HG03460 (cell line): Measurements from ENCODE around the gene COL23A1.

ENCODE experiments used
- ATAC-seq: cut with Tn5 transposase; IDR thresholded peaks from one replicate; pipeline ENCODE4 v1.9.1; 2021; ENCODE audit not compliant: unreplicated experiment

Gene COL23A1

GRCh38 chr5:178349075-178349511 is 241.1 kb downstream of the COL23A1 start:
- no peak for ATAC-seq

DNA sequence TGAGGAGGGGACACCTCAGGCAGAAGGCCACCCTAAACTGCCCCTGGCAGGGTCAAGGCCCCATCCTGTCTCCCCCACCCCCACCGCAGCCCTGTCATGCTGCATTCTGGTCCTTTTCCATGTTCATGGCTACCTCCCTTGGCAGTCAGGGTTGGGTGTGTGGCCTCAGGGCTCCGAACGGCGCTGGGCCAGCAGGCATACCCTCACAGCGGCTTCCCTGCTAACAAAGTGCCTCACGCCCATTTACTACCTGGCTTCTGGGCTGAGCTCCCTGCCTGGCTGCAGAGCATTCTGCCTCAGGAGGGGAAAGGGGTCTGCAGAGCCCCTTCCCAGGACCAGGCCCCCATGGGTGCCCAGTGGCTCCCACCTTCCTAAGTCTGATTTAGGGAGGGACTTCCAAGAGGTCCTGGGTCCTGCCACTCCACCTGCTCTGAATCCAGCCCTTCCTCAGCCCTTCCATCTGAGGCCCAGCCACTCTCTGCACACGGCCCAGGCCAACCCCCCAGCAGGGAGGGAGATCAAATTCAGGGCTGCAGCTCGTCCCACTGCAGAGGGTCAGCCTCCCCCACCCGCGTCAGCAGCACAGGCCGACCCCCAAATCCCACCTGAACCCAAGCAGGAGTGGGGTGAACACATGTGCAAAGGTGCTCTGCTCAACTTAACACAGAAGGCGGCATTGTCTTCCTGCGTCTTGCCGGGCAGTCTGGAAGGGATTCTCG is 241.7 kb downstream of the COL23A1 start:
- ATAC-seq = no peak

DNA sequence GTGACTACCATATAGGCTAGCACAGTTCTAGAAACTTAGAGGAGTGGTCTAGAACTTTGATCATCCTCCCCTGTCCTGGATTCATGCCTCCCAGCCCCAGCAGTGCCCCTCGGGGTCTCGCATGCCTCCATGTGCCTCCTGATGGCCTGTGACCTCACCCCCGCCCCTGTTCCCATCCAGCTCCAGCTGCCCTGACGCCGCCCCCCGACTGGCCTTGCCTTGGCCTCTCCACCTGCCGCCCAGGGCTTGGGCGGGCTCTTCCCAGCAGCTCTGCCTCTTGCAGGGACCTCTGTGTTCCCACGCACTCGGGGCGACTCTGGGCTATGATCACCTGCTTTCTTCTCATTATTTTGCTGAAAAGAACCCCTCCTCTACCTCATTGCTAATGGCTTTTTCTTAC is 242.2 kb downstream of the COL23A1 start:
- no peak for ATAC-seq

DNA sequence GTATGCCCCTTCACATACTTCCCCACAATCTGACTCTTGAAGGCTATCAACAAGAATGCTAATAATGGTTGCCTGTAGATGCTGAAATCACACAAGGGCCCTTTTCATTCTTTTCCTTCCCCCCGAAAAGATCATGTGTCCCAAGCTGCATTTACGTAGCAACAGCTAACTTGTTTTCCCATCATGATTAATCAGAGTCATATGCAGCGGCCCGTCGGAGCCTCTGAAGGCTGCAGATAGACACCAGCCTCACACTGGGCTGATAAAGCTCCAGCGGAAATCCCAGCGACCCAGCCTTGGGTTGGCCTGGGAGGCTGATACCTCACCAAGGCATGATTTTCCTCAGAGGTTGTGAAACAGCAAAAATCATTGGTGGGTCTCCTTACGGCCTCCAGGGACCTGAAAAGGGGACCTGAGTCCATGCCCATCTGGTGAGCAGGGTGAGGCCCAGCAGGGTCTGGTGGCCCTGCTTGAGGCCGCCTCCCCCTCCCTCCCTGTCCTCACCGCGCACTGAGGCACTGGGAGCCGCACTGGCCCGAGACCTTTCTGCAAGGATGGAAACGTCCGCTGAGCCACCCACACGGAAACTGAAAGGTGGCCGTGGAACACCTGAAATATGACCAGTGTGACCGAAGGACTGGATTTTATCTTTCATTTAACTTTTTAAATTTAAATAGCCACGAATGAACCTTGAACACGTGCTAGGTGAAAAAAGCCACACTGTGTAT is 243.4 kb downstream of the COL23A1 start:
- ATAC-seq = no peak

DNA sequence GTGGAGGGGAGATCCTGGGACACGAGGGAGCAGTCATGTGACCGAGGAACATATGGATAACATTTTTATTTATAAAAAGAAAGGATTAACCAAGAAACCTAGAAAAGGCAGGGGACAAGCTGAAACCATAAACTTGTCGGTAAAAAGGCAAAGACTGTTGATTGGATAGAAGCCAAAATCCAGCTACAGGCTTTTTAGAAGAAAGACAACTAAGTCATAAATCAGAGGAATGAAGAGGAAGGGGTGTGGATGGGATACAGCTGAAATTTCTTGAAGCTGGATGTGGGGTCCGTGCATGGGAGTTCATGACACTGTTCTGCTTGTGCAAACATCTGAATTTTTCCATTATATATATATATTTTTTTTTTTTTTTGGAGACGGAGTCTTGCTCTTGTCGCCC is 246.9 kb downstream of the COL23A1 start:
- ATAC-seq = no peak

DNA sequence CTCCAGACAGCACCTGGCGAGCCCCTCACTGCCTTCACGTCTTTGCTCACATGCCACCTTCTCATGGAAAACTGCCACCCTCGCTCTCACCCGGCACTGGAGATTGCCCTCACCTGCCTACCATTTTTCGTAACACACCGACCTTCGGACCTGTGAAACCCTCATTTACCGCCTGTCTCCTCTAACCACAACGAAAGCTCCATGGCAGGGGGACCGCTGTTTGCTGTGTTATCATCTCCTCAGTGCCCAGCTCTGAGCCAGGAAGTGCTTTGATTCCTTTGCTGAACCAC is 248.4 kb downstream of the COL23A1 start:
- no peak for ATAC-seq

- ATAC-seq = no peak
These were observed 248.9 kb downstream of the COL23A1 start for GRCh38 chr5:178341091-178341850.

GRCh38 chr5:178340637-178341036 is 249.6 kb downstream of the COL23A1 start:
- ATAC-seq = no peak

DNA sequence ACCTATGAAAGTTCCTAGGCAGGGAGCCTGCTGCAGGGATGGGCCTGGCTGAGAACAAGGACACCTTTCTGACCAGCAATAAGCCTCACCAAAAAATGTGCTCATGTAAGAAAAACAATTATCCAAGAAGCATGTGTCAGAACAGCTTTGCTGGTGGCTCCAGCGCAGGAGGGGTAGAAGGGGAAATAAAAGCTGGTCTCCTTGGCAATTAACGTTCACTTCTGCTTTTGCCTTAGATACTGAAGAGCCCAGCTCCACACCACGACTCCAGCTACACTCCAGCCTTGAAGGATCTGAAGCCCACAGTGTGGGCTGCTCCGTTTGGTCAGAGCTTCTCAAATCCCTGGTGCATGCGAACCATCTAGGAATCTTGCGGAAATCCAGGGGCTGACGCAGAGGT is 250.0 kb downstream of the COL23A1 start:
- ATAC-seq = no peak

DNA sequence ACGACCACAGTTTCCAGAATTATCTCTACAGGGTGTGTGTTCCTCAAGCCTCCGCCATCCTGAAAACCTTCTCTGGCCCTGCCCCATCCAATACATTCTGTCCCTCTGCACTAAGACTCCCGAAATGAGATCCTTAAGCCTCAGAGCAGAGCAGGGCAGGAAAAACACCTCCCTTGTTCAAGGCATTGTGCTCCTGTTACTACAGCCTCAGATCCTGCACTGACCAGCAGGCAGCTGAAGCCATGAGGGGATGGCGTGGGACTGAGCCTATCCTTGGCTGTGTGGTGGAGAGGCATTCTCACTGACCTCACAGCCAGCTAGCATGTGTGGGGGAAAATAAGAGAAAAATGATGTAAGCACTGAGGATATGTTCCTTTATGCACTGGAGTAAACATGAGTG is 250.9 kb downstream of the COL23A1 start:
- ATAC-seq = no peak

- no peak for ATAC-seq
These were observed 251.4 kb downstream of the COL23A1 start for GRCh38 chr5:178338750-178339144.

GRCh38 chr5:178338126-178338749 is 252.0 kb downstream of the COL23A1 start:
- ATAC-seq = no peak

- no peak for ATAC-seq
These were observed 252.9 kb downstream of the COL23A1 start for GRCh38 chr5:178337334-178337741.

GRCh38 chr5:178336889-178337288 is 253.3 kb downstream of the COL23A1 start:
- ATAC-seq = no peak

DNA sequence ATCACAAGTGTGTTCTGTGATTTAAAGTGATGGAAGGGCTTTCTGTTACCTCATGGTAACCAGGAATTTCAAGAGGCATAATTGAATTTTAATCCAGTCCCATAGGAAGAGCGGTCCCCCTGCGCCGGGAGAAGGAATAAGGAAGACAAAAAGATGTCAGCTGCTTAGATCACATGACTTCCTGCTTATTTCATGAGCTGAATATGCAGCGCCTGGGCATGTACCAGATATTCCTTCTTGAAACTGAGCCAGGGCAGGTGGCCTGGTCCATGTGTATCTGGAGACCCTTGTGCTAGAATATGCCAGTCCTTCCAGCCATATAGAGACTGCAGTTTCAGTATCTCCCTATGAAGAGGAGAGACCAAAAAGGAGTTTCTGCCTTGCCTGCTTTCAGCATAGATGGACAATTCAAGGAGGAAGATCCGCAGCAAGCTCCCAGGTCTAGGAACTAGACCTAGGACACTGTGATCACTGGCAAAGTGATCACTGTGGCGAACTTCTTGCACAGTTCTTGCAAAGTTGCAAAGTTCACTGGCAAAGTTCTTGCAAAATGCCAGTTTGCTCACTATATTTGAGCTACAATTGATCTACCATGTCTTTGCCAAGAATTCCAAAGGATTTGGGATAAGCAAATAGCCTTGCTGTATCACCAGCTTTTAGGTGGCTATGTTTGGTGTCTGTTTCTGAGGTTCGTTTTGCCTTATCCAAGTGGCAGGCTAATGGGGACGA is 254.7 kb downstream of the COL23A1 start:
- no peak for ATAC-seq

GRCh38 chr5:178334861-178335260 is 255.3 kb downstream of the COL23A1 start:
- ATAC-seq = no peak

GRCh38 chr5:178333821-178334481 is 256.2 kb downstream of the COL23A1 start:
- no peak for ATAC-seq

DNA sequence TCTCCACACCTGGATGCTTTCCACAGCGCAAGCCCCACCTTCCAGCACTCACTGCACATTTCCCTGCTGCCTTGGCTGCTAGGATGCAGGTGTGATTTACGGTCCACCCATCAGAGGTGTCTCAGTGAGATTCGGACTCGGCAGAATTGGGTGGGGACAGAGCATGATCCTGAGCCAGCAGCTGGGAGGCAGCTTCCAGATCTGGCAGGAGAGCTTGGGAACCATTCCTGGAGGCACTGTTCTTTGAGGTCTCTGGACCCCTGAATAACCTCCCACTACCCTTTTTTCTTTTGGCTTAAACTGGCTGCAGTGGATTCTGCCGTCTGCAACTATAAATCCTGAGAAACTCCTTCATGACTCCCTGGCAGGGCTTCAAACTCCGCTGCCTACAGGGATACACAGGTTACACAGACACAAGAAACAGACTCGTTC is 258.0 kb downstream of the COL23A1 start:
- ATAC-seq = no peak

DNA sequence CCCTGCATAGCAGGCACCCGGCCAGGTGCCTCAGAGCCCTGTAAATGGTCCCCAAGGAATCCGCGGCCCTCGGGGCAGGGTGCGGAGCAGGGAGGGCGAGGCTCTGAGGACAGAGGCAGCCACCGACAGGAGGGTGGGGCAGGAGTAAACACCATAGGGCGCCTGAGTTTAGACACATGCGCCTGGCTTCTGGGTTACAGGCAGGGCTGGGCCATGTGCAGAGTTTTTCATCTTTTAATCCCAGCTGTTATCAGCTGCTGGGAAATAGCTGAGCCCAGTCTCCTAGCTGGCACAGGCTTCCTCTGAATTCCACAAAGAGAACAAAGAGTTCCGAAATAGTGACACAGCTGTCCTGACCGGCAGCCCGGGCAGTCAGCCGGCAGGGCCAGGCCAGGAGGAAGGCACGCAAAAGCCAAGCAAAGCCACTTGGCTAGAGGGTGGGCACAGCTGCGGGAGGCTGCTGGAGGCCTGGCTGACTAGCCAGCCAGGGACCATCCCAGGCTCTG is 258.6 kb downstream of the COL23A1 start:
- no peak for ATAC-seq

GRCh38 chr5:178330791-178331404 is 259.3 kb downstream of the COL23A1 start:
- ATAC-seq = no peak
